Activated gamma-delta T cell (primary cell): ENCODE measurements around the gene CARS1.
A peak's percentile ranks its signal among the peaks of the same experiment; 100 is the strongest.
"Not testable (repeated sequence)": the region's sequence is repeated elsewhere in the genome, so short reads cannot be mapped to it uniquely, and the experiment has no call there.

ENCODE experiments used
- DNase-seq: peaks from one replicate; lab custom pipeline; 2025; lab: John Stamatoyannopoulos, UW

CARS1 gene

DNA sequence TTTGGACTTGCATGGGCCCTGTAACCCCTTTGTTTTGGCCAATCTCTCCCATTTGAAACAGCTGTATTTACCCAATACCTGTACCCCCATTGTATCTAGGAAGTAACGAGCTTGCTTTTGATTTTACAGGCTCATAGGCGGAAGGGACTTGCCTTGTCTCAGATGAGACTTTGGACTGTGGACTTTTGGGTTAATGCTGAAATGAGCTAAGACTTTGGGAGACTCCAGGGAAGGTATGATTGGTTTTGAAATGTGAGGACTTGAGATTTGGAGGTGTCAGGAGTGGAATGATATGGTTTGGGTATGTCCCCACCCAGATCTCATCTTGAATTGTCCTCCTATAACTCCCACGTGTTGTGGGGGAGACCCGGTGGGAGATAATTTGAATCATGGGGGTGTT lies 6.2 kb upstream of the CARS1 start:
- not testable (repeated sequence) for DNase-seq

- DNase-seq = no peak
Measured at GRCh38 chr11:3060436-3061025, 3.3 kb upstream of the CARS1 start.

- no peak for DNase-seq
Measured at GRCh38 chr11:3058753-3059664, 1.8 kb upstream of the CARS1 start.

- DNase-seq = no peak
Measured at GRCh38 chr11:3056296-3057068, 741 bp downstream of the CARS1 start.

GRCh38 chr11:3055891-3056290 lies 1.3 kb downstream of the CARS1 start:
- no peak for DNase-seq

DNA sequence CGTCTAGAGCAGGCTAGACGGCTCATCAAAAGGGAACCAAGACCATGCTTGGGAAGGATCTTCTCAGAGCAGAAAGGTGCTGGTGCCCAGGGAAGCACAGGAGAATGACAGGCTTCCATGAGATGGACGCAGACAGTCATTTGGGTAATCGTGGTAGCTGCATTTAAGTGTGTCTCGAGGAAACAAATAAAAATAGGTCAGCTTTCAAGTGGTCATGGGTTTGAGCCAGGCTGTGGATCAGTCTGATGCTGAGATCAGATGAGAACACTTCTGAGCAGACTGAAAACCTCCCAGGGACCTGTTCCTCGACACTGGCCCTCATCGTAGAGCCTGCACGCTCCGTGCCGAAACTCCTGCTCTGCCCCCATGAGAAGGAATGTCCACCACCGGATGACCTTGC lies 4.7 kb downstream of the CARS1 start:
- no peak for DNase-seq

GRCh38 chr11:3052109-3052479 lies 5.1 kb downstream of the CARS1 start:
- DNase-seq = no peak

DNA sequence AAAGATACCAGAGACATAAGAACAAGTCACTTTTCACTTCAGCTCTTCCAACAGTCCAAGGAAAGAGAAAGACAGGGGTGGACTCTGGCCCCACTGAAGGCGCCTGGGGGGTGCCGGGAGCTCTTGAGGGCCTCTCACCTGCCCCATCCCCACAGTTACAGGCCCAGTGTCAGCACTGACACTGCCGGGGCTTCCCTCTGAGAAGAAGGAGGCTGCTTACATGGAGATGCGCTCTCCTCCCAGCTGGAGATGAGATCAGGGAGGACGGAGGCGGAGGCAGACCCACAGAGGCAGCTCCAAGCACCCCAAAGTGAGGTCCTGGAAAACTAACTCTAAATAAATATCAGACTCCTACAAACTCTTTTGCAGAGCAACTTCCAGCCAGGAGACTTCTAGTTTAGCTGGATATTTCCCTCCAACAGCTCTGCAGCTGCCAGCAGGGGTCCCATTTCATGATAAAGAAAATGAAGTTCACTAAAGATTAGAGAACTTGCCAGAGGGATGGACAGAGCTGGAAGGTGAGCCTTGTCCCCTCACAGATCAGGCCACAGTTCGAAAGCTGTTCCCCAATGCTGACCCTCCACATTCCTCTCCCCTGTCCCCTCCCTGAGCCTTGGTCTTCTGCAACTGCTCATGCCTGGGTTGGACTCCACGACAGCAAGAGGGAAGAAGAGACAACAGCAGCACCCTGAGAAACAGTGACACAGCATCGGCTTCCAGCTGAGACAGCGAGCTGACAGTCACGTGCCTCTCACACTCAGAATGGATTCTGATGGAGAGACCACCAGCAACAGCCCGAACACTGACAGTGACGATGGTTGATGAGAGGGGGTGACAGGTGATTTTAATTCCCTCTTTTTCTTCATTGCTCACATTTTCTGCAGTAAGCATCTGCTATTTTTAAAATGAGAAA lies 5.8 kb downstream of the CARS1 start:
- DNase-seq = no peak

DNA sequence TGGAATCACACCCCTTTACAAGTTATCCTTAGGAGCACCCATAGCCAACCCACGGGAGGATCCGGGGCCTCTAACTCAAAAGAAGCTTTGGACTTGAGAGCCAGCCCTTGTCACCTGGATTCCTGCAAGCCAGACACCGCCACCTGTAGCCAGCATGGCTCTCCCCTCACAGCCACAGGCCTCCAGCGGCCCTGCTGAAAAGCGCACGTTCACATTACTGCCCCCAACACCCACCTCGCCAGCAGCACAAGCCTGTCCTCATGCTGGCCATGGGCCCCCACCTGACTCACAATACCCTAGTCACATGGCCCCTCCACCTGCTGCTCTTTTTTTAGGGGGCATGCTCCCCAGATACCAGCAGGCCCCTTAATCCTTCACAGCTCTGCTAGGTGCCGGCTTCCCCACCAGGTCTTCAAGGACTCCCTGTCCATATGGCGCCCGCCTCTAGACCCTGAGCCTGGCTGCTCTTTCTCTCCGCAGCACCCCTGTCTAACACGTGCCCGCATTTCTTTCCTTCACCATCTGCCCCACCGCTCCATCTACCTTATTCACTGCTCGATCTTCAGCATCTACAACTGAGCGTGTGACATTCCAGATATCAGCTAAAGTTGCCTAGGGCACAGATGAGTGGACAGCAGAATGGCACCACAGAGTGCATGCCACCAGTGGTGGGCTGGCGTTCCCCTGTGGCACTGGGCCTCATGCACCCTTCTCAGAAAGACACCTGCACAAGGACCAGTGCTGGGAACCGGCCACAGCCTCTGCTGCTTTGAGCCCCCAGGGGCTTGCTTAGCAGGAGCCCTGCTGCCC lies 6.6 kb downstream of the CARS1 start:
- DNase-seq = no peak

GRCh38 chr11:3049430-3050243 lies 7.6 kb downstream of the CARS1 start:
- peak; percentile 53 for DNase-seq

- no peak for DNase-seq
Measured at GRCh38 chr11:3047637-3048036, 9.6 kb downstream of the CARS1 start.

DNA sequence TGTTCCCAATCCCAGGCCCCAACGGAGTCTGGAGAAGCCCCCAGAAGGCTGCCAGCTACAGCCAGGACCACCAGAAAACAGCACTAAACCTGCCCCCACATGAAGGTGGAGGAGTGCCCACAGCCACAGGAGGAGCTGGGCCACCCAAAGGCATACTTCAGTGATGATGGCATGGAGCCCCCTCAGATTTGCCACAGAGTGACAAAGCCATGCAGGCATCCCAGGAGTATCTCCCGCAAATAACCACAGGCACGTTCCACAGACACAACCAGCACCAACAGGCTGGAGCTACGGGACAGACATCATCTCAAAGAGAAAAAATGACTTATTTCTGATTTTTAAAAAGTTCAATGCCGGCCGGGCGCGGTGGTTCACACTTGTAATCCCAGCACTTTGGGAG lies 10.6 kb downstream of the CARS1 start:
- DNase-seq = no peak

GRCh38 chr11:3046190-3046589 lies 11.0 kb downstream of the CARS1 start:
- DNase-seq = no peak

- no peak for DNase-seq
Measured at GRCh38 chr11:3044915-3045314, 12.3 kb downstream of the CARS1 start.

DNA sequence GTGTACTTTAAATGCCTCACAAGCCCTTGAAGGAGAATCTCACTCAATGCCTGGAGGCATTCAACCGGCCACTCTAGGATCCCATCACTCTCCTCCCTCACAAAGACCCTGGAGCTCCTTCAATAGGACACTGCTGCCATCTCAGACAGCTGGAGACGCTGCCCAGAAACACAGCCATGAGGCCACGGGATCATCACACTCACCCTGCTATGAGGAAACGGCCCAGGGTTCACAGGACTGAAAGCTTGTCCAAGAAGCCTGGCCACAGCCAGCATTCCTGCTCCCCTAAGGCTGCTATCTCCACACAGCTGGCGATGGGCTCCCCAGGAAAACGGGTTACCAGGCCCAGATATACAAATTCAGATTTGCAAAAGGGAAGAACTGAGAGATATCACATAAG lies 13.2 kb downstream of the CARS1 start:
- no peak for DNase-seq

DNA sequence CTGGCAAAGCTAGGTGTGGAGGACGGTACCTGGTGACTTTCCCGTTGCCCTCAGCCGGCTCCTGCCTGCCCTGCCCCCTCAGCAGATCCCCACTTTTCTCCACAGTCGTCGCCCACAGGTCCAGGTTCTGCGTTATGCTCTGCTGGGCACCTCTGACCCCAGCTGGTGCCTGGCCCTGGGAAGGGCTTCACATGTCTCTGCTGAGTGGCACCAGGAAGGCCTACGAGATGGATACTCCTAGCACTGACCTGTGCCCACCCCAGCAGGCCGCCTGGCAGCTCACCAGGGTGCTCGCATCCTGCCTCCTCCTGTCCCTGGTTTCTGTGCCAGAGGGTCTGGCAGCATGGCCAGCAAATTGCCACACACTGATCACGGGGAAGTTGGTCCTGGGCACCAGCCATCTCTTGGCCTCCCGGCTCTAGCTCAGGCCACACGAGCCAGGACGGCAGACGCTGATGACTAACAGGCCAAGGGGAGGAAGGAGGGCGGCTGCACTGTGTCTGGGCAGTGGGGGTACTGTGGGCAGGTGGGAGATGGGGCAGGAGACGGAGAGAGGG lies 13.8 kb downstream of the CARS1 start:
- no peak for DNase-seq

DNA sequence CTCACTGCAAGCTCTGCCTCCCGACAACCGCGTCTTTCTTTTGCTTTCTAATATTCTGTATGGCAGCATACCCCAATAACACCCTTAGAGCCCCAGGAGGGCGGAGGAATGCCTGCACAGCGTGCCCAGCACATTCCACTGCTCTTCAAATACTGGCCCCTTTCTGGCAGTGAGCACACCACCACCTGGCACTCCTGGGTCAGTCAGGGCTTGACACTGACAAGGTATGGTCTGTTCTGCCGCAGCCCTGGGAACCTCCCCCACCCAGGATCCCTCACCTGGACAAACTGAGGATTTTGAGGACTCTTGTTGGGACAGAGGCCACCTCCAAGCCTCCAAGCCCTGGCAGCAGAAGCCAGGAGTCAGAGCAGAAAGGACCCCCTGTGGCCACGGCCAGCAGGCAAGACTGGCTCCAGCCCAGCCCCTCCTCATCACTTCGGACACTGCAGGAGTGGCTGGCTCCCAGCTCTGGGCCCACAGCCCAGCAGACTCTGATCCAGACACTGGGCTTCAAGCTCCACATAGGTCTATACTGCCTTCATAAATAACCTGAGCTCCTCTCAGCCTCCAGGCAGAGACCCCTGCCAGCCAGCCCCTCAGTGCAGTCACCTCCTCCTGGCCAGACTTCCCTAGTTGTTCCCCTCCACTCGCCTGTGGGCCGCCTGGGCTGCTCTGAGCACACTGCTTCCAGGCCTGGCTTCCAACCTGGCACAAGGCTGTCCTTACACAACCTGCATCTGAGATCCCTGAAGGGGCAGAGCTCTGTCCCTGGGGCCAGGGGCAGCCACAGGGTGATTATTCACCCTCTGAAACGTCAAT lies 14.5 kb downstream of the CARS1 start:
- DNase-seq = no peak

GRCh38 chr11:3041699-3042441 lies 15.4 kb downstream of the CARS1 start:
- DNase-seq = no peak
